Adrenal gland (tissue), 12 donors: ENCODE measurements around the gene PRRC2B. TPM values are rescaled to one million over a fixed set of nuclear protein-coding genes. Genes with fewer than 3 reads are reported as not detected.

Experiments
- DNase-seq, 7 donors: peaks; one replicate each; pipeline ENCODE4 v3.0.0-alpha.2; 2019 to 2020
- H3K27ac ChIP-seq, 5 donors: fragments of 200-600 bp; sonication (generic) in 4 of 5; 1 replicate in 3 of 5; 2 replicates in 2 of 5; pipeline versions ENCODE4 v1.5.1 to v1.8.0; 2016 to 2020; ENCODE audit warnings: mild to moderate bottlenecking in 1 of 5
- H3K27me3 ChIP-seq: fragments of 200-600 bp; 2 replicates; pipeline ENCODE4 v1.8.0; 2021
- H3K36me3 ChIP-seq, 2 donors: fragments of 200-600 bp; replicated peaks in 1 of 2; 1 replicate in 1 of 2; 2 replicates in 1 of 2; pipeline versions ENCODE4 v1.5.1 to v1.8.0; 2018 to 2022
- H3K4me1 ChIP-seq, 2 donors: fragments of 200-600 bp; replicated peaks in 1 of 2; 1 replicate in 1 of 2; 2 replicates in 1 of 2; pipeline versions ENCODE4 v1.5.1 to v1.8.0; 2018 to 2021
- H3K4me3 ChIP-seq, 4 donors: fragments of 200-600 bp; sonication (generic) in 3 of 4; one replicate each; pipeline ENCODE4 v1.5.1; 2016 to 2018
- H3K9me3 ChIP-seq, 3 donors: fragments of 200-600 bp; sonication (generic) in 1 of 3; replicated peaks in 1 of 3; 1 replicate in 2 of 3; 2 replicates in 1 of 3; pipeline versions ENCODE4 v1.5.1 to v1.8.0; 2016 to 2021
- CTCF ChIP-seq, 6 experiments: fragments of 450-650 bp in 4 of 6; fragments of 200-600 bp in 2 of 6; sonication (generic) in 1 of 6; IDR thresholded peaks; 1 replicate in 5 of 6; 2 replicates in 1 of 6; pipeline versions ENCODE4 v1.5.1 to v1.8.0; 2016 to 2021; ENCODE audit warnings: antibody characterized with exemption in 6 of 6, mild to moderate bottlenecking in 2 of 6, moderate library complexity in 1 of 6
- POLR2A ChIP-seq, 2 donors: fragments of 450-650 bp; IDR thresholded peaks; one replicate each; pipeline ENCODE4 v1.6.1; 2017; ENCODE audit warnings: antibody characterized with exemption in 2 of 2, mild to moderate bottlenecking in 2 of 2, moderate library complexity in 1 of 2
- WGBS, 4 donors: extraction: QIAGEN DNeasy Blood & Tissue Kit in 2 of 4; methylation state at CpG; one replicate each; pipeline versions ENCODE4 v1.1.5 to v1.1.7; 2013 to 2017; 5-methylcytosine and 5-hydroxymethylcytosine counted together
- intact Hi-C, 2 donors: fragments of 100-400 bp; cut with DNase I; formaldehyde crosslinking; loops; one replicate each; pipeline versions ENCODE4 v1.14.1 to v1.15.0; 2022 to 2023
- polyA plus RNA-seq, 3 donors: library from polyadenylated mRNA; stranded (reverse); fragments of 200-250 nt in 2 of 3; fragments of 350-450 nt in 1 of 3; fragmentation: Illumina TruSeq in 1 of 3; extraction: RNeasy Lipid Tissue Mini Kit (QIAGEN cat#74804) in 1 of 3; gene quantifications; one replicate each; pipeline ENCODE4 v1.2.3, GENCODE V29; 2013 to 2014
- total RNA-seq, 9 donors: library from RNA; depleted of rRNA in 4 of 9; stranded (reverse); fragments of >200 nt in 4 of 9; fragments of 120-200 nt in 1 of 9; fragmentation: NEBNext Ultra II Directional in 1 of 9; extraction: Animal tissue kit (Norgen Biotek cat#: 25700) in 1 of 9; gene quantifications; one replicate each; pipeline versions ENCODE4 v1.1.0 to v1.2.4, GENCODE V29; 2013 to 2023
- donor health status: healthy with polysubstance abuse.
- donor health status: Bipolar disorder and iron deficiency.
- donor health status: DM: yes; HTN: yes; CAD: no.
- donor health status: DM: no; HTN: no; CAD: no.
- donor health status: DM: no; HTN: no; CAD: no.
- donor health status: DM: yes; HTN: yes; CAD: no.

The PRRC2B gene
- total and polyA plus RNA-seq, 12 donors = 42.3 to 255 (median 145) TPM

GRCh38 chr9:131429121-131430012, 35.5 kb downstream of the PRRC2B start:
- H3K4me3 ChIP-seq = no peak overlapping the region
- H3K36me3 ChIP-seq = peaks cover 0 to 20% of the 10 kb centered on the region in 2 donors
- peak overlapping the region in 1 of 5 donors; percentile 8 for H3K27ac ChIP-seq
- no peaks in the 10 kb centered on the region for H3K9me3 ChIP-seq
- peaks cover 18 to 30% of the 10 kb centered on the region in 2 donors for H3K4me1 ChIP-seq
- TF ChIP-seq CTCF (IDR thresholded peaks at IDR 0.05) = no peak
- no peak for TF ChIP-seq POLR2A (IDR thresholded peaks at IDR 0.05)
- peak in 2 of 7 donors; percentile 4 to 17 for DNase-seq
- intact Hi-C loops = no loop called here
- no peaks in the 10 kb centered on the region for H3K27me3 ChIP-seq
- WGBS, 4 donors = 69 to 73% (median 71%) methylated on average over 9 to 10 of the region's 10 CpGs

- intact Hi-C loops = no loop called here
- Histone ChIP-seq H3K9me3 (no peaks in the 10 kb centered on the region), H3K27ac (peak overlapping the region in 2 of 5 donors; percentile 56 to 67), H3K4me1 (peaks cover 26 to 42% of the 10 kb centered on the region in 2 donors), H3K36me3 (peaks cover 0 to 29% of the 10 kb centered on the region in 2 donors), H3K27me3 (no peaks in the 10 kb centered on the region), H3K4me3 (no peak overlapping the region)
- 89 to 97% (median 94%) methylated on average over 4 of the region's 4 CpGs for WGBS, 4 donors
- TF ChIP-seq CTCF (IDR thresholded peaks at IDR 0.05) (no peak), POLR2A (IDR thresholded peaks at IDR 0.05) (no peak)
- peak in 2 of 7 donors; percentile 2 to 4 for DNase-seq
These were observed 38.2 kb downstream of the PRRC2B start for GRCh38 chr9:131432050-131432449.

- TF ChIP-seq POLR2A (IDR thresholded peaks at IDR 0.05) (peak in 1 of 2 donors; percentile 20), CTCF (IDR thresholded peaks at IDR 0.05) (no peak)
- peaks cover 0 to 36% of the 10 kb centered on the region in 2 donors for H3K36me3 ChIP-seq
- WGBS, 4 donors = 68 to 72% (median 70%) methylated on average over 15 of the region's 15 CpGs
- intact Hi-C loops = no loop called here
- no peak overlapping the region for H3K4me3 ChIP-seq
- H3K27ac ChIP-seq = peak overlapping the region in 4 of 5 donors; percentile 19 to 71 (median 44)
- peaks cover 26 to 42% of the 10 kb centered on the region in 2 donors for H3K4me1 ChIP-seq
- DNase-seq = peak in 5 of 7 donors; percentile 47 to 81 (median 71)
- no peaks in the 10 kb centered on the region for H3K9me3 ChIP-seq
- H3K27me3 ChIP-seq = no peaks in the 10 kb centered on the region
These were observed 38.9 kb downstream of the PRRC2B start for GRCh38 chr9:131432597-131433301.

- Histone ChIP-seq H3K27ac (peak overlapping the region in 3 of 5 donors; percentile 20 to 71 (median 68)), H3K36me3 (peaks cover 0 to 43% of the 10 kb centered on the region in 2 donors), H3K9me3 (no peaks in the 10 kb centered on the region), H3K4me3 (no peak overlapping the region), H3K27me3 (no peaks in the 10 kb centered on the region), H3K4me1 (peaks cover 26 to 42% of the 10 kb centered on the region in 2 donors)
- whole genome bisulfite sequencing, 4 donors = 84 to 89% (median 87%) methylated on average over 3 of the region's 3 CpGs
- no peak for DNase-seq
- no peak for TF ChIP-seq CTCF (IDR thresholded peaks at IDR 0.05)
- no peak for TF ChIP-seq POLR2A (IDR thresholded peaks at IDR 0.05)
- intact Hi-C loops = no loop called here
These were observed 39.5 kb downstream of the PRRC2B start for GRCh38 chr9:131433302-131433854.
